Neuronal stem cell (in vitro differentiated cells): ENCODE results near the gene ZNF750.

Experiments
- DNase-seq: peaks from one replicate; pipeline ENCODE4 v3.0.0-alpha.2; 2013; ENCODE audit warnings: low spot score
- H2AFZ ChIP-seq: one replicate; pipeline ENCODE4 v1.6.1; 2013; ENCODE audit warnings: mild to moderate bottlenecking, low read length, inconsistent platforms
- H2AK5ac ChIP-seq: 2 replicates; pipeline ENCODE4 v1.6.1; 2013; ENCODE audit warnings: low read depth, mild to moderate bottlenecking, inconsistent platforms, low read length, moderate library complexity, mixed read lengths
- H2BK120ac ChIP-seq: 2 replicates; pipeline ENCODE4 v1.6.1; 2013; ENCODE audit warnings: low read depth, mild to moderate bottlenecking, inconsistent platforms, low read length, moderate library complexity, mixed read lengths
- H2BK12ac ChIP-seq: one replicate; pipeline ENCODE4 v1.6.1; 2013; ENCODE audit warnings: low read length, inconsistent platforms
- H2BK15ac ChIP-seq: 2 replicates; pipeline ENCODE4 v1.6.1; 2013; ENCODE audit warnings: mild to moderate bottlenecking, low read length, inconsistent platforms, mixed read lengths
- H2BK5ac ChIP-seq: one replicate; pipeline ENCODE4 v1.6.1; 2013; ENCODE audit warnings: inconsistent platforms, mild to moderate bottlenecking, low read length, moderate library complexity
- H3K14ac ChIP-seq: one replicate; pipeline ENCODE4 v1.6.1; 2013; ENCODE audit warnings: low read length, inconsistent platforms
- H3K18ac ChIP-seq: 2 replicates; pipeline ENCODE4 v1.6.1; 2013; ENCODE audit warnings: low read length, inconsistent platforms
- H3K23ac ChIP-seq: 2 replicates; pipeline ENCODE4 v1.6.1; 2013; ENCODE audit warnings: low read depth, mild to moderate bottlenecking, mixed read lengths, low read length, inconsistent platforms; ENCODE audit not compliant: poor library complexity
- H3K27ac ChIP-seq: replicated peaks from 3 replicates; pipeline ENCODE4 v1.5.1; 2013; ENCODE audit warnings: low read length, inconsistent platforms
- H3K27me3 ChIP-seq, 3 experiments: 2 replicates each; pipeline ENCODE4 v1.6.1; 2013; ENCODE audit warnings: low read length in 3 of 3, mild to moderate bottlenecking in 2 of 3, inconsistent platforms in 1 of 3, low read depth in 1 of 3, mixed read lengths in 1 of 3, moderate library complexity in 1 of 3; ENCODE audit not compliant: control insufficient read depth in 3 of 3, insufficient read depth in 3 of 3
- H3K36me3 ChIP-seq, 2 donors: replicated peaks in 1 of 2; 2 replicates each; pipeline ENCODE4 v1.6.1; 2013; ENCODE audit warnings: low read length in 2 of 2; ENCODE audit not compliant: control insufficient read depth in 2 of 2, insufficient read depth in 2 of 2
- H3K4ac ChIP-seq: 2 replicates; pipeline ENCODE4 v1.6.1; 2013; ENCODE audit warnings: inconsistent platforms, mild to moderate bottlenecking, low read length, moderate library complexity
- H3K4me1 ChIP-seq, 2 donors: 1 replicate in 1 of 2; 2 replicates in 1 of 2; pipeline ENCODE4 v1.6.1; 2013; ENCODE audit warnings: low read length in 2 of 2, low read depth in 1 of 2; ENCODE audit not compliant: control insufficient read depth in 2 of 2, insufficient read depth in 1 of 2
- H3K4me2 ChIP-seq: one replicate; pipeline ENCODE4 v1.6.1; 2013; ENCODE audit warnings: mild to moderate bottlenecking, low read length, inconsistent platforms; ENCODE audit not compliant: insufficient read depth, poor library complexity, severe bottlenecking
- H3K4me3 ChIP-seq, 2 donors: 2 replicates each; pipeline ENCODE4 v1.5.1; 2013; ENCODE audit warnings: low read length in 2 of 2, mild to moderate bottlenecking in 2 of 2, inconsistent platforms in 1 of 2, moderate library complexity in 1 of 2
- H3K79me1 ChIP-seq: one replicate; pipeline ENCODE4 v1.6.1; 2013; ENCODE audit warnings: low read depth, mild to moderate bottlenecking, inconsistent platforms, low read length, moderate library complexity
- H3K9ac ChIP-seq: one replicate; pipeline ENCODE4 v1.6.1; 2013; ENCODE audit warnings: mild to moderate bottlenecking, low read depth, low read length, inconsistent platforms; ENCODE audit not compliant: poor library complexity
- H3K9me3 ChIP-seq, 2 donors: replicated peaks in 1 of 2; 2 replicates each; pipeline versions ENCODE3 to v1.6.1; 2013; ENCODE audit warnings: low read length in 2 of 2, mild to moderate bottlenecking in 2 of 2, inconsistent platforms in 1 of 2, low read depth in 1 of 2, mixed read lengths in 1 of 2, moderate library complexity in 1 of 2; ENCODE audit not compliant: control insufficient read depth in 2 of 2, insufficient read depth in 1 of 2
- H4K8ac ChIP-seq: one replicate; pipeline ENCODE4 v1.6.1; 2013; ENCODE audit warnings: low read depth, mild to moderate bottlenecking, inconsistent platforms, low read length, moderate library complexity
- H4K91ac ChIP-seq: one replicate; pipeline ENCODE4 v1.6.1; 2013; ENCODE audit warnings: low read length, low read depth, mild to moderate bottlenecking, inconsistent platforms; ENCODE audit not compliant: poor library complexity
- WGBS, 2 donors: extraction: QIAGEN DNeasy Blood & Tissue Kit; methylation state at CpG; one replicate each; pipeline ENCODE4 v1.1.7; 2013; ENCODE audit warnings: missing lambda C conversion rate in 2 of 2, mixed read lengths in 1 of 2; ENCODE audit not compliant: insufficient read length in 2 of 2, insufficient replicate concordance in 1 of 2; ENCODE audit errors: extremely low coverage in 2 of 2; 5-methylcytosine and 5-hydroxymethylcytosine counted together

ZNF750 gene

DNA sequence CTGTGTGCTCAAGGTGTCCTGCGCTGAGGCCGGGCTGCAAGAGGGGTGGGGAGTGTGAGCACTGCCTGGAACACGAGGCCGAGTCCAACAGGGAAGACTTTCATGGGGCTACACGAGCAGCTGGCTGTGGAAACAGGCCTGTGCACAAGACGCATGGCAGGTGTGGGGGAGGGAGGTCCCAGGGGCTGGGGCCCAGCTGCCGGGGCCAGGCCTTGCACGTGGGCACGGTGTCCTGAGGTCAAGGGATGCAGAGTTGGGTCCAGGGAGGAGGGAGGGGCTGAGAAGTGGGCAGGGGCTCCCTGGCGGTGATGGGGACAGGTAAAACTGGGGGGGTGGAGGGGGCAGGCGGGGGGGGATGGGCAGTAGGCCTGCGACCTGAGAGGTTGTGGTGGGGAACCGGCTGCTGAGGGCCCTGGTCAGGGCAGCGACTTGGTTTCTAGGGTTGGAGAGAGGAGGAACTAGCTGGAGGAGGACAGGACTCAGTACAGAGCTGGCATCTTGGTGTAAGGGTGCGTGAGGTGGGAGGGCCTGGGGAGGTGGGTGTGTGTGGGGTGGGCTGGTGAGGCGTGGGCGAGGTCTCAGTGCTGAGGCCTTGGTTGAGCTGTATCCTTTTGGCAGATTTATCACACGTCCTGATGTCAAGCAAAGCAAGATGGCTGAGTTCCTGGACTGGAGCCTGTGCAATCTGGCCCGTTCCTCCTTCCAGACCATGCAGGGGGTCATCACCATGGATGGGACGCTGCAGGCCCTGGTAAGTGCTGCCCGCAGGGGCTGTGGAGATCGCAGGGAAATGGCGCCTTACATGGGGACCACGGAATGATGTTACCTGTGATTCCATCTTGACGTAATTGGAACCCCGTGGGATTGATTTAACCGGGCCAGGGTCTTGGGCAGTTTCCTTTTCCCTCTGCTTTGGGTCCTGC lies 58.6 kb downstream of the ZNF750 start:
- no peak overlapping the region for H2AK5ac ChIP-seq
- peak overlapping the region; percentile 55 for H3K23ac ChIP-seq
- H3K4ac ChIP-seq, result no peak overlapping the region
- peaks cover 26 to 70% of the 10 kb centered on the region in 2 donors for H3K36me3 ChIP-seq
- no peak overlapping the region for H3K27ac ChIP-seq
- H2BK15ac ChIP-seq, result no peak overlapping the region
- H3K4me3 ChIP-seq, result no peak overlapping the region
- H2BK5ac ChIP-seq, result no peak overlapping the region
- H2BK120ac ChIP-seq, result no peak overlapping the region
- H2BK12ac ChIP-seq, result no peak overlapping the region
- no peak overlapping the region for H4K91ac ChIP-seq
- DNase-seq, result no peak
- H3K9ac ChIP-seq, result peak overlapping the region; percentile 67
- H2AFZ ChIP-seq, result no peak overlapping the region
- no peak overlapping the region for H3K18ac ChIP-seq
- WGBS, 2 donors, result no CpG with 5 or more reads among the region's 27 CpGs
- peaks cover 0 to 4% of the 10 kb centered on the region in 2 donors for H3K9me3 ChIP-seq
- peaks cover 0 to 2% of the 10 kb centered on the region in 2 donors for H3K4me1 ChIP-seq
- H4K8ac ChIP-seq, result no peak overlapping the region
- no peaks in the 10 kb centered on the region for H3K27me3 ChIP-seq
- H3K14ac ChIP-seq, result no peak overlapping the region
- peaks cover 12% of the 10 kb centered on the region for H3K79me1 ChIP-seq
- H3K4me2 ChIP-seq, result no peak overlapping the region

DNA sequence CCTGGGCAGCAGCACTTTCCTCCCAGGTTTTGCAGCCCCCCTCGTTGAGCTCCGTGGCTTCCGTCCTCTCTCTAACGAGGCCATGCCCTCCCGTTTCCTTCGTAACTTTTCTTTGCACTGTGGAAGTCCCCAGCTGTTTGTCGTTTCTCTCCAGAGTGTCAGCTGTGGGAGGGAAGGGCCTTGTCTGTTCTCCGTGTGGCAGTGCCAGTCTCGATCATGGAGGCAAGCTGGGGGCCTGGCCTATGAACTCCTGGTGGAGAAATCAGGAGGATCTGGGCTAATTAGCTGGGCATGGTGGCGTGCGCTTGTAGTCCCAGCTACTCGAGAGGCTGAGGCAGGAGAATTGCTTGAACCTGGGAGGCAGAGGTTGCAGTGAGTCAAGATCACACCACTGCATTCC lies 59.6 kb downstream of the ZNF750 start:
- peak overlapping the region; percentile 91 for H3K23ac ChIP-seq
- no peak overlapping the region for H2BK12ac ChIP-seq
- H3K4me2 ChIP-seq, result no peak overlapping the region
- DNase-seq, result no peak
- H3K79me1 ChIP-seq, result peaks cover 11% of the 10 kb centered on the region
- H3K27me3 ChIP-seq, result no peaks in the 10 kb centered on the region
- no peak overlapping the region for H2BK120ac ChIP-seq
- no peak overlapping the region for H3K4ac ChIP-seq
- H4K8ac ChIP-seq, result no peak overlapping the region
- H3K18ac ChIP-seq, result no peak overlapping the region
- no peak overlapping the region for H2AFZ ChIP-seq
- H3K36me3 ChIP-seq, result peaks cover 29 to 68% of the 10 kb centered on the region in 2 donors
- peaks cover 0 to 4% of the 10 kb centered on the region in 2 donors for H3K9me3 ChIP-seq
- H3K14ac ChIP-seq, result peak overlapping the region; percentile 94
- no peak overlapping the region for H3K4me3 ChIP-seq
- H2BK5ac ChIP-seq, result peak overlapping the region; percentile 39
- peaks cover 0 to 2% of the 10 kb centered on the region in 2 donors for H3K4me1 ChIP-seq
- H3K27ac ChIP-seq, result no peak overlapping the region
- H4K91ac ChIP-seq, result no peak overlapping the region
- H3K9ac ChIP-seq, result peak overlapping the region; percentile 30
- WGBS, 2 donors, result no CpG with 5 or more reads among the region's 12 CpGs
- H2AK5ac ChIP-seq, result no peak overlapping the region
- H2BK15ac ChIP-seq, result no peak overlapping the region

DNA sequence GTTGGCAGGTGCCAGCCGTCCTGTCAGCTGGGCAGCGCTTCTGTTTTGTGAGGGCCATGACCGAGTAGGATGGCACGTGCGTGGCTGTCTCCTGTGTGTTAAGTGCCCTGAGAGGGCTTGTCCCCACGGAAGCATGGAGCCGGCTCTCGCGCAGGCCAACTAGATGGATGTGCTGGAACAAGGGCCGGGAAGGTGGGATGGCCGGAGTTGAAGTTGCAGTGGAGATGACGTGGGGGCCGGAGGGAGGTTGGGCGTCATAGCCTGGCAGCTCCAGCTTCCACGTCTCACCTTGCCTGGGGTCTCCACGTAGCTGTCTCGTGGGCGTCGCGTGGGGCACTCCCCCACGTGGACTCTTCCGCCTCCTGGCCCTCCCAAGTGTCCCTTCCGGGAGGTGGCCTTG lies 60.3 kb downstream of the ZNF750 start:
- H2AFZ ChIP-seq, result no peak overlapping the region
- H3K27me3 ChIP-seq, result no peaks in the 10 kb centered on the region
- H3K79me1 ChIP-seq, result peaks cover 11% of the 10 kb centered on the region
- H3K27ac ChIP-seq, result no peak overlapping the region
- peak overlapping the region in 1 of 2 donors; percentile 43 for H3K4me3 ChIP-seq
- peak overlapping the region; percentile 56 for H3K14ac ChIP-seq
- peak overlapping the region; percentile 17 for H3K18ac ChIP-seq
- peak overlapping the region; percentile 3 for H4K8ac ChIP-seq
- peaks cover 0 to 4% of the 10 kb centered on the region in 2 donors for H3K9me3 ChIP-seq
- H3K4me1 ChIP-seq, result peaks cover 0 to 2% of the 10 kb centered on the region in 2 donors
- peak overlapping the region; percentile 91 for H3K23ac ChIP-seq
- DNase-seq, result no peak
- H4K91ac ChIP-seq, result no peak overlapping the region
- H2AK5ac ChIP-seq, result no peak overlapping the region
- no peak overlapping the region for H2BK120ac ChIP-seq
- peaks cover 30 to 72% of the 10 kb centered on the region in 2 donors for H3K36me3 ChIP-seq
- WGBS, 2 donors, result no CpG with 5 or more reads among the region's 23 CpGs
- H2BK12ac ChIP-seq, result no peak overlapping the region
- no peak overlapping the region for H3K4me2 ChIP-seq
- H2BK15ac ChIP-seq, result no peak overlapping the region
- peak overlapping the region; percentile 30 for H3K9ac ChIP-seq
- peak overlapping the region; percentile 53 for H3K4ac ChIP-seq
- peak overlapping the region; percentile 39 for H2BK5ac ChIP-seq
